NB4 (cell line): ENCODE results near the gene RBKS.

ENCODE experiments used
- CTCF ChIP-seq: IDR thresholded peaks from one replicate; pipeline ENCODE4 v1.5.1; 2012; ENCODE audit warnings: low read depth, low read length
- MYC ChIP-seq: IDR thresholded peaks from 2 replicates; pipeline ENCODE4 v1.6.1; 2011; ENCODE audit warnings: low read depth, low read length
- POLR2A ChIP-seq: IDR thresholded peaks from 2 replicates; pipeline ENCODE4 v1.6.1; 2011; ENCODE audit warnings: mild to moderate bottlenecking; ENCODE audit not compliant: insufficient read length; ENCODE audit errors: extremely low read depth
- TF ChIP-seq, protein P1 (sequence below): IDR thresholded peaks from 2 replicates; pipeline ENCODE4 v1.6.1; 2011; ENCODE audit warnings: low read depth, low read length

- TF ChIP-seq POLR2A, result no peak
- TF ChIP-seq CTCF, result no peak
- TF ChIP-seq, protein P1, sequence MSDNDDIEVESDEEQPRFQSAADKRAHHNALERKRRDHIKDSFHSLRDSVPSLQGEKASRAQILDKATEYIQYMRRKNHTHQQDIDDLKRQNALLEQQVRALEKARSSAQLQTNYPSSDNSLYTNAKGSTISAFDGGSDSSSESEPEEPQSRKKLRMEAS, result no peak
- no peak for TF ChIP-seq MYC
Measured at GRCh38 chr2:27766287-27766661, 123.9 kb downstream of the RBKS start.
